NCI-H1048 (cell line): ENCODE results near the gene VPS13D.
"Not testable (repeated sequence)": the region's sequence is repeated elsewhere in the genome, so short reads cannot be mapped to it uniquely, and the experiment has no call there.

ENCODE experiments used
- DNase-seq: peaks from one replicate; lab custom pipeline; 2025; lab: John Stamatoyannopoulos, UW

VPS13D gene

GRCh38 chr1:12201352-12202189 lies 28.3 kb upstream of the VPS13D start:
- no peak for DNase-seq

GRCh38 chr1:12202190-12202497 lies 27.7 kb upstream of the VPS13D start:
- DNase-seq, result no peak

GRCh38 chr1:12202577-12202976 lies 27.3 kb upstream of the VPS13D start:
- no peak for DNase-seq

GRCh38 chr1:12203216-12204007 lies 26.4 kb upstream of the VPS13D start:
- no peak for DNase-seq

GRCh38 chr1:12204140-12204539 lies 25.7 kb upstream of the VPS13D start:
- no peak for DNase-seq

GRCh38 chr1:12204754-12205658 lies 24.8 kb upstream of the VPS13D start:
- no peak for DNase-seq

GRCh38 chr1:12206238-12206637 lies 23.6 kb upstream of the VPS13D start:
- DNase-seq, result no peak

GRCh38 chr1:12206792-12207424 lies 22.9 kb upstream of the VPS13D start:
- no peak for DNase-seq

- DNase-seq, result no peak
Measured at GRCh38 chr1:12208271-12208670, 21.6 kb upstream of the VPS13D start.

- DNase-seq, result peak; percentile 18
Measured at GRCh38 chr1:12208764-12209494, 20.9 kb upstream of the VPS13D start.

- no peak for DNase-seq
Measured at GRCh38 chr1:12209495-12209832, 20.4 kb upstream of the VPS13D start.

- DNase-seq, result no peak
Measured at GRCh38 chr1:12215118-12215961, 14.5 kb upstream of the VPS13D start.

GRCh38 chr1:12219800-12220199 lies 10.0 kb upstream of the VPS13D start:
- DNase-seq, result no peak

- no peak for DNase-seq
Measured at GRCh38 chr1:12220890-12221289, 8.9 kb upstream of the VPS13D start.

GRCh38 chr1:12222700-12223099 lies 7.1 kb upstream of the VPS13D start:
- not testable (repeated sequence) for DNase-seq

GRCh38 chr1:12224092-12224491 lies 5.7 kb upstream of the VPS13D start:
- not testable (repeated sequence) for DNase-seq

GRCh38 chr1:12228979-12229378 lies 851 bp upstream of the VPS13D start:
- no peak for DNase-seq

GRCh38 chr1:12229386-12229834 lies 420 bp upstream of the VPS13D start:
- DNase-seq, result no peak

- no peak for DNase-seq
Measured at GRCh38 chr1:12230549-12231275, 882 bp downstream of the VPS13D start.

GRCh38 chr1:12231276-12231595 lies 1.4 kb downstream of the VPS13D start:
- no peak for DNase-seq
